G401 (cell line): ENCODE data around the gene CXXC5. TPM values are rescaled to one million over a fixed set of nuclear protein-coding genes. Genes with fewer than 3 reads are reported as not detected.

Source experiments
- DNase-seq: peaks from one replicate; pipeline ENCODE4 v3.0.0-alpha.2; 2015; ENCODE audit warnings: low spot score
- in situ Hi-C: cut with HindIII; loops from 2 replicates; pipeline ENCODE4 v1.10.0; 2016; ENCODE audit warnings: low sequenced_read_pairs, mixed read lengths
- total RNA-seq: library from RNA; depleted of rRNA; stranded (reverse); fragments of >200 nt; shearing (Covaris generic); gene quantifications from 2 replicates; pipeline ENCODE4 v1.2.3, GENCODE V29; 2014

The CXXC5 gene
- total RNA-seq, 1 experiment from 2014 or later = 280 TPM

GRCh38 chr5:139637438-139638089, 10.6 kb upstream of the CXXC5 start:
- DNase-seq = peak; percentile 77
- in situ Hi-C loops = no loop called here

DNA sequence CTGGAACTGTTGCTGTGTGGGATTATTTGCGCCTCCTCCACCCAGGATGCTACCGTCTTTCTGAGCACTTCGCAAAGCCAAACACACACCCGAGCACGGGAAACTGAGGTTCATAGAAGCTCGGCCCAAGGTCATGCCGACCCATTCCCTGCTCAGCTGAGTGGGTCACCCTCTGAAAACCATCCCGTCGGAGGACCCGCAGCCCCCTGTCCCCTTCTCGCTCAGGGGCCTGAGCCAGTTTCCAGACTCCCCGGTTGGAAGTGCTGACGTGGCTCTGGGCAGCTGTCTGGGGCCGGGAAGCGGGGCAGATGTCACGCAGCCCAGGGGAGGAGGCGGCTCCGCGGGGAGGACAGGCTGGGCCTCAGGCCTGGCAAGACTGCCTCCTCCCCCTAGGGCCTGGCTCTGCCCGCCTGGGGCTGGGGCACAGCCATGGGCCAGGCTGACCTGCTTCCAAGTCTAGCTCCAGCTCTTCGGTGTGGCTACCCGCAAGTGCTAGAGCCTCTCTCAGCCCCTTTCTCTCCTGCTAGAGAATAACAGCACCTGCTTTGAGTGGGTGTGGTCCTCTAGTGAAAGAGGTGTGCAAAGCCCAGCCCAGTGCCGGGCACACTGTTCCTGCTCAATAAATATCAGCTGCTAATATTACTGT, 9.9 kb upstream of the CXXC5 start:
- DNase-seq = peak; percentile 79
- in situ Hi-C loops = no loop called here

DNA sequence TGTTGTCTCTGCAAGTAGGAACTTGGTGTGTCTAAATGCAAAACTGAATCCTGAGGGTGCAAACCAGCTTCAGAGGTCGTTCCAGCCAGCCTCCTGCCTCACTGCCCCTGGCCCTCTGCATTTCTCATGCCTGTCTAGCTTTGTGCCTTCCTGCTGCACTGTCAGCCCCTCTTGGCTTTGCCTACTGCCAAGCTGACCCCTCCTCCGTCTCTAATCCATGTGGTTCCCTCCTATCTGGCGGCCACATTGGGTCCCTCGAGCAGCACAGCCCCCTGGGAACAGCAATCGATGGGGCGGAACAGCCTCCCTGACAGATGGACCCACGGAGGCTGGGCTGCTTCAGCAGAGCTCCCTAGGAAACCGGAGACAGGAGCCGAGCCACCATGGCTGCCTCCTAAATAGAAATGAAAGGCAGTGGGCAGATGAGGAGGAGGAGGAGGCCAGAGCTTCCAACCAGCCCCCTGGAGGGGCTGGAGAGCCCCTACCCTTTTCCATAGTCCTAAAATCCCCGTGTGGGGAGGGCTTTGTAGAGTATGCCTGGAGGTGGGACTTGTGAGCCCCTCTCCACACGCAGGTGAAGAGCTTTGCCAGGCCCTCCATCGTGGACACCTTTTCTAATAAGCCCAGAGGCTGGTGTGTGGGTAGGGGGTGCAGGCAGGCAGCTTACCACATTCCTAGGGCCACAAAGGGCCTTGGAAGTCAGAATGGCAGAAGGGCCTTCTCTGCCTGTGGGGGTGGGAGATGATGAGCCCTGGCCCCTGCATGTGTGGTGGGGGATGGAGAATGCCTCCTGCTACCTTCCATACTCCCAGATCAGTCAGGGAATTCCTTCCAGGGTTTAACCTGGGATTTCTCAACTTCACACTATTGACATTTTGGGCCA, 9.2 kb upstream of the CXXC5 start:
- no peak for DNase-seq
- in situ Hi-C loops = no loop called here

DNA sequence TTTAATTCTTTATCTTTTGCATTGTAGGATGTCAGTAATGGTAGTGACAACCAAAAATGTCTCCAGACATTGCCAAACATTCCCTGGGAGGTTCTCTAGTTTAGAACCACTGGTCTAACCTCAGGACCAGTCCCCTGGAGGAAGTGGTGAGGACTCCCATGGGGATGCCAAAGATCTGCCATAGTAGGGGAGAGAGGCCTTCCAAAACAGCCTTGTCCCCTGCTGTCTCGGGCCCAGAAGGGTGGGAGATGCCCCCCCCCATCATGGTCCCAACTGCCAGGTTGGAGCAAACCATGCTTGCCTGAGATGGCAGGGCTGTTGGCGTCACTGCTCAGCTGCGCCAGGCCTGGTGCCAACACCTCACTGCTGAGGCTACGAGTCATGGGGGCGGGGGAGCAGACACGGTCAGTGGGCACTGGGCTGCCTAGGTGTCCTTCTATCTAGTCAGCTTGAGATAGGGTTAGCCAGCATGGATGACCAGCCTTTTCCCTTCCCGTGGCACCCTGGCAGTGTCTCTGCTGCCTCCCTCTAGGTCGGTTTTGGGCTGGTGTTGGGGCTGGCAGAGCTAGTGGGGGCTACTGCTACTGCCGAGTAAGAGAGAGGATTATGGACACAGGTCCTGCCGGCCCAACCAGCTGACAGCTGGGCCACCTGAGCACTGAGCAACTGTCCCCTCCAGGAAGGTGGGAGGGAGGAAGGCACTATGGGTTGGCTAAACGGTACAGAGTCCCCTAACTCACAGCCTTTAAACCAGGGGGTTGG, 8.3 kb upstream of the CXXC5 start:
- peak; percentile 61 for DNase-seq
- in situ Hi-C loops = loop anchor here (10.0 kb wide), 1 partner anchor 65 kb away; no protein-coding TSS in a partner anchor

- in situ Hi-C loops = loop anchor here (10.0 kb wide), 1 partner anchor 66 kb away; no protein-coding TSS in a partner anchor
- DNase-seq = no peak
Observed at GRCh38 chr5:139640421-139641115, 7.6 kb upstream of the CXXC5 start.

DNA sequence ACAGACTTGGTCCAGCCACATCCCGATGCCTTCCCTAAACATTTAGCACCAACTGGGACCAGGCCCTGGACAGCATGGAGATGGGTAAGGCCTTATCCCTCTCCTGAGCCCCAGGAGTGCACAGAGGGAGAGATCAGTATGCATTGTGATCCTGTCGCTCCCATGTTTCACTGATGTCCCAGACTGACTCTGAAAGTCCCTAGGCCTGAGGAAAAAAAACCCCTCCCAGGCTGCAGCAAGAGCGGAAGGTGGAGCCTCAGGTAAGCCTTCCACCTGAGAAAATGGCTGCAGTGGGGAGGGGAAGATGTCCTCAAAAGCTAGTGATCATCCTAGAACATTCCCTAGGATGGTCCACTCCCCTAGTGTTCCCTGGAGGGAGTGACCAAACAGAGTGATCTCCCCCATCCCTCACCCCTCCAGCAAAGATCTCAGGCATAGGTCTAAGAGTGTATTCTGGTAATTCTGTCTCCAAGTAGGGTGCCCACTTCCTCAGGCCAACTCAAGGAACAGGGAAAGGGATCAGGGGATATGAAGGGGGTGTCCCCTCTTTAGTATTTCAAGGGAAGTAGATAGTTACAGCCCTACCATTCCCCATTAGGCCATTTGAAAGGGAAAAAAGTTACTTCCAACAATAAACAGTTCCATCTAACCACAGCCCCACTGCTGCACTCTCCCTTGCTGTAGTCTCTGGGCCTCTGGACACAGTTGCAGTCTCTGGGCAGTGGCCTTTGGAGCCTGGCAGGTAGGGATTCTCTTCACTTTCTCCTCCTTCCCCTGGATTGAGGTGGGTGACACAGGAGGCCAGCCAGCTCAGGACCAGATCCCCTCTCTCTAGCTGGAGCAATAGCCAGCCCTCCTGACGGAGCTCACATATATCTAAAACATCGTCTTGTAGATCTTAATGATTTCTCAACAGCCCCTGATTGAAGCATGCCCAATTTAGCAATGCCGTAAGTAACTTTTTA, 6.8 kb upstream of the CXXC5 start:
- in situ Hi-C loops = loop anchor here (10.0 kb wide), 1 partner anchor 67 kb away; no protein-coding TSS in a partner anchor
- peak; percentile 15 for DNase-seq

DNA sequence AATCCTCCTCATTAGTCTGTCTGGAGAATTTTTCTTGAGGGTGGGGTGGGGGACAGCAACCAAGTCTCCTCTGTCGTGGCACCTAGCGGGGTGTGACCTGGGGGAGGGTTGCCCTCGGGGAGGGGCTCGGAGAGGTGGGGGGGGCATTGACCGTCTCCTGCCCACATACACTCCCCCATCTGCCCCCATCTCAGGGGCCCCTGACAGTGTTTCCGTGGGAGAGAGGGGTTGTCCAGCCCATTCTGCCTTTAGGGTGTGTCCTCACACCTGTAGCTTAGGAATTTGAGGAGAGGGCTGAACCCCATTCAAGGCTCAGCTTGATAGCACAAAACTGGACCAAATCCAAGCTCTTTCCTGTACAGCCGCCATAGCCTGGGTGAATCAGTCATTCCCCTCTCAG, 5.9 kb upstream of the CXXC5 start:
- no peak for DNase-seq
- in situ Hi-C loops = loop anchor here (10.0 kb wide), 1 partner anchor 67 kb away; no protein-coding TSS in a partner anchor

DNA sequence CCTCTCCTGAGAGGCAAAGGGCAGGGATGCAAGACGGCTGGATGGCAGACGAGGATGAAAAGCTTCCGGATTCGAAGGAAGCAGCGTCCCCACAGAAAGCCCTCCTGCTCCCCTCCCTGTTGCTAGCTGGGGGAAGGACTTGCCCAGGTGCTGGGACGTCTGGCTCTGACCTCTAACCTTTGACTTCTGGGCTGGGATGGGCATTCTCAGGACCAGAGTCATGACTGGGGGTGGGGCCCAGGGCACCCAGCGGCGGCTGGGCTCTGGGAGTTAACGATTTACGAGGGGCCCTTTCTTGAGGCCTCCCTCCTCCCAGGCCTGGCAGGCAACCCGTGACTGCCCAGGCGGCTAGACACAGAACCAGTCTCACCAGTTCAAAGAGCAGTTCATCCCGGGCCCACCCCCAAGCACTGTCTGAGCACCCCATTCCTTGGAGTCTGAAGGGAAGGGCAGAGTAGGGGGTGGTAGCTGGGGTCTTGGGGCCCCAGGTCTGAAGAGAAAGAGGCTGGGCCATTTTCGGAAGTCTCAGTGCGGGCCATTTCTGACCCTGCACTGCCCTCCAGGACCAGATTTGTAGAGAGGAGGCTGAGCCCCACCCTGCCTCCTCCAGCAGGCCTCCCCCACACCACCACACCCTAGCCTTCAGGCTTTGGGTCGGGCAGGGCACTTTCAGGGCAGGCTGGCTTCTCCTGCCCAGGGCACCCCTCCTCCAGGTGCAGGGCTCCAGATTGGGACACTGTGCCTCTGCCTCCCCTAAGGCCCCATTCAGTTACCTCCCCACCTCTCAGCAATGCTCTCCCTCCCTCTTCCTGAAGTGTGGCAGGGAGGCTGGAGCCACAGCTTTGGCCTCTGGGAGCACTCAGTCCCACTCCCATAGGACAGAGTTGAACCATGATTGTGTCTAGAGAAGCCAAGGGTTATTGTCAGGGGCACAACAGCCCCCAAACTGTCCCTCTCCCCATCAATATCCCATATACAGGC, 5.0 kb upstream of the CXXC5 start:
- in situ Hi-C loops = loop anchor here (10.0 kb wide), 1 partner anchor 68 kb away; no protein-coding TSS in a partner anchor
- no peak for DNase-seq

DNA sequence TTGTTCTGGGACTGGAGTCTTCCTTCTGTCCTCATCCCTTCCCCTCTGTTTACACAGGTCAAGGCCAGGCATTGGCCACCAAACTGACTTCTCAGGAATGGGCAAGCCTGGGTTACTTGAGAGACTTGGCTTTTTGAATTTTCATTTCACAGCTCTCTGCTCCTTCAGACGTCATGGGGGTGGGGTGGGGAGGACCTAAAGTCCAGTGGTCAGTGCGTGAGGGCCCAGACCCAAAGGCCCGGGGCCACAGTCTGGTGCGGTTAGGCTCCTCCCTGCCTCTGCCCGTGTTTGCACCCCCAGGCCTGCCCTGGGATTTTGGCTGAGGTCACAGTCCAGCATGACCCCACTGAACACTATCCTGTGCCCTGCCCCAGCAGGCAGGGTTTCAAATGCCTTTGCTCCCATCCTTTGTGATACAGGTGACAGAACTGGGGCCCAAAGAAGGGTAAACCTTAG, 4.1 kb upstream of the CXXC5 start:
- no peak for DNase-seq
- in situ Hi-C loops = loop anchor here (10.0 kb wide), 1 partner anchor 69 kb away; no protein-coding TSS in a partner anchor

- in situ Hi-C loops = loop anchor here (10.0 kb wide), 1 partner anchor 70 kb away; no protein-coding TSS in a partner anchor
Observed at GRCh38 chr5:139644646-139645429, 3.3 kb upstream of the CXXC5 start.

GRCh38 chr5:139645430-139645871, 2.7 kb upstream of the CXXC5 start:
- in situ Hi-C loops = loop anchor here (10.0 kb wide), 1 partner anchor 71 kb away; no protein-coding TSS in a partner anchor
- DNase-seq = no peak

More at GRCh38 chr5:139644646-139645429, 3.3 kb upstream of the CXXC5 start:
- peak; percentile 49 for DNase-seq

GRCh38 chr5:139646111-139646510, 2.0 kb upstream of the CXXC5 start:
- in situ Hi-C loops = loop anchor here (10.0 kb wide), 1 partner anchor 71 kb away; no protein-coding TSS in a partner anchor
- DNase-seq = no peak

- DNase-seq = peak; percentile 46
- in situ Hi-C loops = loop anchor here (10.0 kb wide), 1 partner anchor 72 kb away; no protein-coding TSS in a partner anchor
Observed at GRCh38 chr5:139646912-139647505, 1.1 kb upstream of the CXXC5 start.

DNA sequence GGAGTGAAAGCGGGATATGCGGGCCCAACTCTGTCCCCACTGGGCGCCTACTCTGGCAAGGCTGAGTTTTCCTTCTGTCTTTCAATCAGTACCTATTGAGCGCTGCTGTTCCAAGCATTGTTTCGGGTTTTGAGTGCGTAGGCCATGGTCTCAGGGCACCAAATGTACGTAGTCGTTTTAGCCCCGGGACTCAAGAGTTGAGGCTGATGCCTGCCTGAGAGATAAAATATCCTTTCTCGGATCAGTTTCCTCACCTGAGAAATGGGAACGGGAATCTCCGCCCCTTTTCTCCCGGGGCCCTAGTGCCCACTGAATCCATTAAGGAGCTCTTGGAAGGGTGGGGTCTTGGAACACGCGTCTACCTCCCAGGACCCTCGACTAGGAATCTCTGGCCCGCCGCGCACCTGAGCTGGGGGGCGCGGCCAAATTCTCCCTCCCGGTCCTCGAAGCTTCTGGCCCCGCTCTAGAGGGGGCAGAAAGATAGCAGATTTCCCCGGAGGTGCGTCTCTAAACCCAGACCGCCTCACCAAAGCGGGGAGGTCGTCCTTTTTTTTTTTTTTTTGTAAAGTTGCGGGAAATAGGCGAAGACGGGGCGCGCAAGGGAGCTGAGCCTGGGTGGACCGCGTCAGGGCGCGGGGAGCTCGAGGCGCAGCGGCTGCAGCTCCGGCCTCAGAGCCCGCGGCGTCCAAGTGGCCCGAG, 494 bp upstream of the CXXC5 start:
- in situ Hi-C loops = loop anchor here (10.0 kb wide), 1 partner anchor 73 kb away; no protein-coding TSS in a partner anchor
- DNase-seq = peak; percentile 60
